ENCODE measurements around the gene CAST. TPM values are rescaled to one million over a fixed set of nuclear protein-coding genes. Genes with fewer than 3 reads are reported as not detected.

The CAST gene
- total RNA-seq, 3 donors from 2014 or later: 221 to 400 (median 287) TPM

DNA sequence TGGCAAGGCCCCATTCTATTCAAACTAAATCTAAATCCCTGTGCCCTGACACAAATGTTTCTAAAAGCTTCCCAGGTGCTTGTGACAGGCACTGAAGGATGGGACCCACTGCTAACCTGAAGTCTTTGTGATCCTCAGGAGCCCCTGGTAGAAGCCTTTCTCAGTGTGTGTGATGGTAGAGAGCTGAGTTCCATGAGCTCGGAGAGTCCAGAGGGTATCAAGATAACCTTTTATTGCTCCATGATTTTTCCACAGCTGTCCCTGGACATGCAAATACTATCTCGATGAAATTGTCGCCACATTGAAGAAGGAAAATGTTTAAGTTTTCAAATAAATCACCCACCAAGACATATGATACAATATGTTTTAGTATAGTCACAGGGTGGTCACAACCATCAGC lies 7.7 kb downstream of the CAST start:
- DNase-seq (ENCODE audit: low spot score in 2 of 2): no peak
- H3K27ac ChIP-seq: no peak overlapping the region
- no peaks in the 10 kb centered on the region for H3K9me3 ChIP-seq
- no peak overlapping the region for H3K4me3 ChIP-seq
- TF ChIP-seq, protein P1, sequence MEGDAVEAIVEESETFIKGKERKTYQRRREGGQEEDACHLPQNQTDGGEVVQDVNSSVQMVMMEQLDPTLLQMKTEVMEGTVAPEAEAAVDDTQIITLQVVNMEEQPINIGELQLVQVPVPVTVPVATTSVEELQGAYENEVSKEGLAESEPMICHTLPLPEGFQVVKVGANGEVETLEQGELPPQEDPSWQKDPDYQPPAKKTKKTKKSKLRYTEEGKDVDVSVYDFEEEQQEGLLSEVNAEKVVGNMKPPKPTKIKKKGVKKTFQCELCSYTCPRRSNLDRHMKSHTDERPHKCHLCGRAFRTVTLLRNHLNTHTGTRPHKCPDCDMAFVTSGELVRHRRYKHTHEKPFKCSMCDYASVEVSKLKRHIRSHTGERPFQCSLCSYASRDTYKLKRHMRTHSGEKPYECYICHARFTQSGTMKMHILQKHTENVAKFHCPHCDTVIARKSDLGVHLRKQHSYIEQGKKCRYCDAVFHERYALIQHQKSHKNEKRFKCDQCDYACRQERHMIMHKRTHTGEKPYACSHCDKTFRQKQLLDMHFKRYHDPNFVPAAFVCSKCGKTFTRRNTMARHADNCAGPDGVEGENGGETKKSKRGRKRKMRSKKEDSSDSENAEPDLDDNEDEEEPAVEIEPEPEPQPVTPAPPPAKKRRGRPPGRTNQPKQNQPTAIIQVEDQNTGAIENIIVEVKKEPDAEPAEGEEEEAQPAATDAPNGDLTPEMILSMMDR (IDR thresholded peaks at IDR 0.05): no peak
- TF ChIP-seq POLR2A (IDR thresholded peaks at IDR 0.05) (no peak), POLR2AphosphoS5 (IDR thresholded peaks at IDR 0.05) (no peak)
- no peaks in the 10 kb centered on the region for H3K36me3 ChIP-seq
- no peaks in the 10 kb centered on the region for H3K27me3 ChIP-seq
- H3K4me1 ChIP-seq: peaks cover 0 to under 1% of the 10 kb centered on the region in 2 donors
- intact Hi-C loops (cut with DNase I; ENCODE audit: low total_unique reads): no loop called here

DNA sequence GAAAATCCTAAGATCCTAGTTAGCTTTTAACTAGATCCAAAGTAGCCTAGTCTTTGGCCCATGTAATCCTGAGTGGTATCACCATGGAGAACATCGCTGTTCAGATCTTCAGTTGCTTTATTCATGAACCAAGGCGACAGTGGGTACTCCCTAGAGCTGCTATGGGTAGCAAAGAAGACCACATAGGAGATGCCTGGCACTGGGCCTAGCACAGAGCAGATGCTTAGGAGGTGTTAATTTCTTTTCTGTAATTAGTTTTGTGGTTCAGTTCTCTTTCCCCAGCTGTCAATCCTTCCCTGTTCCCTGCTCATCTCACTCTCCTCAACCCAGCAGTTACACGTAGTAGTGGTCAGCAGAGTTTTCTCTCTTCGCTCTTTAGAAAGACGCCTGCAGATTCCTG lies 9.3 kb downstream of the CAST start:
- Histone ChIP-seq H3K4me3 (no peak overlapping the region), H3K4me1 (no peaks in the 10 kb centered on the region), H3K27ac (no peak overlapping the region), H3K27me3 (no peaks in the 10 kb centered on the region), H3K36me3 (no peaks in the 10 kb centered on the region), H3K9me3 (no peaks in the 10 kb centered on the region)
- no peak for DNase-seq (ENCODE audit: low spot score in 2 of 2)
- TF ChIP-seq POLR2A (IDR thresholded peaks at IDR 0.05) (no peak), POLR2AphosphoS5 (IDR thresholded peaks at IDR 0.05) (no peak)
- TF ChIP-seq, protein P1 (IDR thresholded peaks at IDR 0.05): no peak
- intact Hi-C loops (cut with DNase I; ENCODE audit: low total_unique reads): no loop called here

DNA sequence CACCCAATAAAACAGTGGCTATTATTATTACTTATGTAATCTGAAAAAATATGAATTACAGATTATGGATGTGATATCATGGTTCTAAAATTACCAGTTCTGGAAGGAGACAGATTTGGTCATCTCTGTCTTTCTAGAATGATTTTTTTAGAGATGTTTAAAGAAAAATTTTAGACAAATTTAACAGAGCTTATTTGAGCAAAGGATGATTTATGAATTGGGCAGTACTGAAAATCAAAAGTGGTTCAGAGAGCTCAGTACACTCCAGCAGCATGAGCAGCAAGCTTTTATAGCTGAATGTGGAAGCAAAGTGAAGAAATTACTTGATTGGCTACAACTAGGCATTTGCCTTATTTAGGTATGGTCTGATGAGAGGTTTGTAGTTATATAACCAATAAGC lies 11.0 kb downstream of the CAST start:
- DNase-seq (ENCODE audit: low spot score in 2 of 2): no peak
- H3K4me1 ChIP-seq: no peaks in the 10 kb centered on the region
- intact Hi-C loops (cut with DNase I; ENCODE audit: low total_unique reads): no loop called here
- H3K27me3 ChIP-seq: no peaks in the 10 kb centered on the region
- TF ChIP-seq POLR2AphosphoS5 (IDR thresholded peaks at IDR 0.05) (no peak), POLR2A (IDR thresholded peaks at IDR 0.05) (no peak)
- TF ChIP-seq, protein P1 (IDR thresholded peaks at IDR 0.05): no peak
- H3K9me3 ChIP-seq: no peaks in the 10 kb centered on the region
- no peaks in the 10 kb centered on the region for H3K36me3 ChIP-seq
- no peak overlapping the region for H3K27ac ChIP-seq
- no peak overlapping the region for H3K4me3 ChIP-seq

DNA sequence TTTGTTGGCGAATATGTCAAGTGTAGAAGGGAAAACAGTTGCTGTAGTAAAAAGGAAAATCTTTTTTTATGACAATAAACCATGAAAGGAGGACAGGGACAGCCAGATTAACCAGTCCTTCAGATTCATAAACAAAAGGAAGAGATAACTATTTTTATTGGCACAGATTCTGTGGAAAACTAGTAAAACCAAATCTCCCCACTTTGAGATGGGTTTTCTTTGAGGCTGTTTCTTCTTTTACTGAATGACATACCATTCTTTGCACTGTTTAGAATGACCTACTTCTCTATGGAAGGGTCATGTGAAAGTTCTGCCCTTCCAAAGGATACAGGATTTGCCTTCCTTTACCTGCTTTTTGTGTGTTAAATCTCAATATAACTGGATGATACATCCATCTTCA lies 13.7 kb downstream of the CAST start:
- H3K27ac ChIP-seq: peak overlapping the region in 1 of 2 donors; percentile 3
- intact Hi-C loops (cut with DNase I; ENCODE audit: low total_unique reads): no loop called here
- no peaks in the 10 kb centered on the region for H3K9me3 ChIP-seq
- H3K4me3 ChIP-seq: no peak overlapping the region
- DNase-seq (ENCODE audit: low spot score in 2 of 2): no peak
- no peaks in the 10 kb centered on the region for H3K27me3 ChIP-seq
- no peaks in the 10 kb centered on the region for H3K4me1 ChIP-seq
- TF ChIP-seq POLR2AphosphoS5 (IDR thresholded peaks at IDR 0.05) (no peak), POLR2A (IDR thresholded peaks at IDR 0.05) (no peak)
- TF ChIP-seq, protein P1 (IDR thresholded peaks at IDR 0.05): no peak
- H3K36me3 ChIP-seq: no peaks in the 10 kb centered on the region

DNA sequence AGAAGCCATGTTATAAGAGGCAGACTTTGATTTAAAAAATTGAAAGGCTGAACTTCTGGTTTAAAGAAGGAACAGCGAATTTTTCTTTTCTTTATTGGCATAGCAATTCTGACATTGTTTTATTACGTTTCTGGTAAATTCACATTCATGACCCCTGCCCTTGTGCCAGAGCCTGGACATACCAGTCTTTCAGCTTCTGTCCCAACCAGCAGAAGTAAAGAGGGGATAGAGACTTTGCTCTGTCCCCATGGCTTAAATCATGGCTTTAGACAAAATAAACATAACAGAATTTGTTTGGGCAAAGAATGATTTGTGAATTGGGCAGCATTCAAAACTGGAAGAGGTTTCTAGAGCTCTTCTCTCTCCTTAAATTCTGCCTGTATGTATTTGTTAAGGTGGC lies 15.3 kb downstream of the CAST start:
- Histone ChIP-seq H3K27ac (no peak overlapping the region), H3K27me3 (no peaks in the 10 kb centered on the region), H3K9me3 (no peaks in the 10 kb centered on the region), H3K36me3 (no peaks in the 10 kb centered on the region), H3K4me3 (no peak overlapping the region), H3K4me1 (no peaks in the 10 kb centered on the region)
- TF ChIP-seq POLR2A (IDR thresholded peaks at IDR 0.05) (no peak), POLR2AphosphoS5 (IDR thresholded peaks at IDR 0.05) (no peak)
- TF ChIP-seq, protein P1 (IDR thresholded peaks at IDR 0.05): no peak
- DNase-seq (ENCODE audit: low spot score in 2 of 2): no peak
- intact Hi-C loops (cut with DNase I; ENCODE audit: low total_unique reads): no loop called here
